Measurements from ENCODE around the gene SLC6A11. TPM values are rescaled to one million over a fixed set of nuclear protein-coding genes. Genes with fewer than 3 reads are reported as not detected.

The SLC6A11 gene
- total RNA-seq, 1 experiment from 2014 or later, result not detected

- DNase-seq (ENCODE audit: low read depth), result no peak
Observed at GRCh38 chr3:10977892-10978510, 162.0 kb downstream of the SLC6A11 start.

GRCh38 chr3:10978956-10979355 lies 162.9 kb downstream of the SLC6A11 start:
- DNase-seq (ENCODE audit: low read depth), result no peak

DNA sequence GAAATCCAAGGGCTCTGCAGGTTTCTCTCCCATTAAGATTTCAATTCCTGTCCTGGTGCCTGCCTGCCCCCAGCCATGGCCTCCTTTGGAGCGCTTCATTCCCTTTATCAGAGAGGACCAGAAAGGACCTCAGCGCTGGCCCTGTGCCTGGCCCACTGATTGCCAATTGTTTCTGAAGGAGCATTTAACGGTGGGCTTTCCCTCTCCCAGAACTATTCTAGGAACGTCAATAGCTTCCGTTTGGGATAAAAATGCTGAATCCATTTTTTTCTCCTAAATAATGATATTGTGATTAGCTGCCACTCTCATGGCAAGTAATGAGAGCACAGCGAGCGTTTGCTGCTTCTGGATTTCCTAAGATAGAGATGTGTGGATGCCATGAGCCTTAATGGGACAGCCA lies 164.3 kb downstream of the SLC6A11 start:
- no peak for DNase-seq (ENCODE audit: low read depth)

GRCh38 chr3:10981031-10981430 lies 165.0 kb downstream of the SLC6A11 start:
- no peak for DNase-seq (ENCODE audit: low read depth)

DNA sequence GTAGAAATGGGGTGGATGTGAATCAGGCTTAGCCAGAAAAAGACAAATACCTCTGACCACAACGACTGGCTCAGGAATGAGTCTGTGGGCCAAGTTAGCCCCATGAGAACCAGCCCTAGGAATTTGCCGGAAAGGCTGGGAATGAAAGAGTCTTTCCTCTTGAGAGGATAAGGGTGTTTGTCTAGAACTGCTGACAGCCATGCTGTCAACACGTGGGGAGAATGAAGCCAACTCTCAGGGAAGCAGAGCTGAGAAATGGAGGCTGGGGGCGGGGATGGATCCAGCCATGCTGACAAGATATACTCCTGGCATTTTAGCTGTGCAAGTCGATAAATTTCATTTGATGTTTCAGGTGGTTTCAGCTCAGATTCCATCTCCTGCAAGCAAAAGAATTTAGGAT lies 165.9 kb downstream of the SLC6A11 start:
- no peak for DNase-seq (ENCODE audit: low read depth)

- DNase-seq (ENCODE audit: low read depth), result no peak
Observed at GRCh38 chr3:10982782-10983181, 166.8 kb downstream of the SLC6A11 start.

DNA sequence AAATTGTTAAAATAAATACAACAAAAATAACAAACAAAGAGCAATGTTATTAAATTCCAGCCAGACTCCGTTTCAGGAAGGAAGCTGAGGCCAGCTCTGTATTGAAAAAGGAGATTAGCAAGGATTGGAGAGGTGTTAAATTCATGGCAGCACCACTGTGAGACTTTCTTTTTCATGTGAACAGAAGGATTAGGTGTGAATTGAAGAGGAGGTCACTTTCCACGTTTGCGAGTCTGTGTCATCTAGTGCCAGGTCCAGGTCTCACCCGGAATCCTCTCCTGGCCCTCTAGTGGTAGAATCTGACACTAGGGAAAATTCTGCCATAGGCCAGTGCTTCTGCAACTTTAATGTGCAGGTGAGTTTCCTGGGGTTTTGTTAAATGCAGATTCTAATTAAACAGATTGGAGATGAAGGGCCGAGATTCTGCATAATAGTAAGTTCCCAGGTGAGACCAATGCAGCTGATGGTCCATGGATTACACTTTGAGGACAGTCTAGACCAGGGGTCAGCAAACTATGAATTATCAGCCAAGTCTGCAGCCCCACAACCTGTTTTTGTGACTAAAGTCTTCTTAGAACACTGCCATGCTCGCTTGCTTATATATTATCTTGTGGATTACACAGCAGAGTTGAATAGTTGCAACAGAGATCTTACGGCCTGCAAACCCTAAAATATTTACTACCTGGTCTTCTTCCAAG lies 167.3 kb downstream of the SLC6A11 start:
- peak; percentile 38 for DNase-seq (ENCODE audit: low read depth)

- no peak for DNase-seq (ENCODE audit: low read depth)
Observed at GRCh38 chr3:10984371-10984896, 168.4 kb downstream of the SLC6A11 start.

DNA sequence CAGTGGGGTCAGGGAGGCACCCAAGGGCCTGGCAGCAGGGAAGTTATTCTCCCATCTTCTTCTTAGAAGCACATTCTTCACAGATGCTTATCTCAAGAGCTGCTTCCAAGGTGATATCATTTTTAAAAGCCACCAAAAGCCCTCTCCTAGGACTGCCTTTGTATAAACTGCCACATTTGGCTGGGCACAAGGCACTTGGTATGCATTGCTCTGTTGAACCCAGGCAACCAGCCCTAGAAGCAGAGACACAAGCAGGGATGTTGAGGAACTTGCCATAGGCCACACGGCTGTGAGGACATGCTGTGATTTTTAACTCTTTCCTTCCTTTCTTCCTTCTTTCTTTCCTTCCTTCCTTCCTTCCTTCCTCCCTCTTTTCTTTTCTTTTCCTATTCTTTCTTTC lies 169.2 kb downstream of the SLC6A11 start:
- DNase-seq (ENCODE audit: low read depth), result no peak

- no peak for DNase-seq (ENCODE audit: low read depth)
Observed at GRCh38 chr3:10986592-10986991, 170.6 kb downstream of the SLC6A11 start.

- no peak for DNase-seq (ENCODE audit: low read depth)
Observed at GRCh38 chr3:10988001-10988665, 172.1 kb downstream of the SLC6A11 start.

DNA sequence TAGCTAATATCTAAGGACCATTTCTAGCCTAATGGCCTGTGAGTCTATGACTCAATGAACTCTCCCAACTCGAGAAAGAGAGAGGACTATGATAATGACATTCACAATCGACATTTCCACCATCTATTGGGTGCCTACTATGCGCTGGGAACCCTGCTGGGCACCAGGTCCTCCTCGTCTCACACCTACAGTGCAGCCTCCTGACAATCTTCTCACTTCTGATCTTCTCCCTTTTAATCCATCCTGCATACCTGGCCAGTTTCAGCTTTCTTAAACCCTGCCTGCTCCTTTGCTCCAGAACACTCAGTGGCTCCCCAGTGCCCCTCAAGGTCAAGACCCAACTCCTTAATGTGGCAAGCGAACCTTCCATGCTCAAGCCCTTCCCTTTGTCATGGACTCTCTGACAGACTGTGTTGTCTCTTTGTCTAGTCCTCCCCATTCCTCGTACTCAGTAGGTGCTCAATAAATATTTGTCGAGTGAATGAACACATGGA lies 173.0 kb downstream of the SLC6A11 start:
- no peak for DNase-seq (ENCODE audit: low read depth)

Other genes starting within 250 kb of the SLC6A11 start
- not detected in 2 replicates for gene SLC6A1, start 176.5 kb downstream of the SLC6A11 start, total RNA-seq (2014; rRNA removed; shearing (Covaris generic))